ENCODE data around the gene THEM4. TPM values are rescaled to one million over a fixed set of nuclear protein-coding genes. Genes with fewer than 3 reads are reported as not detected.
A peak's percentile ranks its signal among the peaks of the same experiment; 100 is the strongest.
"Not testable (repeated sequence)": the region's sequence is repeated elsewhere in the genome, so short reads cannot be mapped to it uniquely, and the experiment has no call there.

THEM4 gene
- total RNA-seq, 1 experiment from 2014 or later = 9.5 TPM

- peak; percentile 39 for DNase-seq (ENCODE audit: low spot score)
Observed at GRCh38 chr1:151935154-151935553, 25.8 kb upstream of the THEM4 start.

DNA sequence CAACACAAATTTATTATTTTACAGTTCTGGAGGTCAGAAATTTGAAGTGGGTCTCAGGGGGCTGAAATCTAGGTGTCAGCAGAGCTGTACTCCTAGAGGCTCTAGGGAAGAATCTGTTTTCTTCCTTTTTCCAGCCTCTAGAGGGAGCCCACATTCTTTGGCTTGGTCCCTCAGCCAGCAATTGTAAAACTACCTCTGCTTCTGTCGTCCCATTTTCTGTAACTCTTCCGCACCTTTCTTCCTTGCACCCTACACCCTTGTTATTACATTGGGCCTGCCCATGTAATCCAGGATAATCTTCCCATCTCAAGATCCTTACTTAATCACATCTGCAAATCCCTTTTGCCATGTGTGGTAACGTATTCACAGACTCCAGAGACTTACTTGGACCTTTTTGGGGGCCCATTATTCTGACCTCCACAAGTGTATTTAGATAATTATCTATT, 24.8 kb upstream of the THEM4 start:
- DNase-seq (ENCODE audit: low spot score) = peak; percentile 75

GRCh38 chr1:151924691-151925587, 15.6 kb upstream of the THEM4 start:
- DNase-seq (ENCODE audit: low spot score) = no peak

DNA sequence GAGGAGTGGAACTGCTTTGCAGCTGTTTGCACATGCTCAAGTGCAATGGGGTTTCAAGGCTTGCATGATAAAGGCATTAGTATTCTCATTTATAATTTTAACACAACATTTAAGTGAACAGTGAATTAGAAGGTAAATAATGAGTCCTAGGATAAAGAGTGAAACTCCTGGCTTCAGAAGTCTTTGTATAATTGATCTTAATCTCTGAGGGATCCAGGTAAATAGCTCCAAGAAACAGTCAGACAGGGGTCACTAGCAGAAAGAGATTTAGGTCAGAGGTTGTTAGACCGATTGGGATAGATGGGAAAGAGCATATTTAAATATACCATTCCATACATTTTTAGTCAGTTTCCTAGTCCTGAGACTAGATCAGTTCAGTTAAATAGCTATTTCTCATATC, 14.1 kb upstream of the THEM4 start:
- DNase-seq (ENCODE audit: low spot score) = no peak

- no peak for DNase-seq (ENCODE audit: low spot score)
Observed at GRCh38 chr1:151920149-151920548, 10.8 kb upstream of the THEM4 start.

DNA sequence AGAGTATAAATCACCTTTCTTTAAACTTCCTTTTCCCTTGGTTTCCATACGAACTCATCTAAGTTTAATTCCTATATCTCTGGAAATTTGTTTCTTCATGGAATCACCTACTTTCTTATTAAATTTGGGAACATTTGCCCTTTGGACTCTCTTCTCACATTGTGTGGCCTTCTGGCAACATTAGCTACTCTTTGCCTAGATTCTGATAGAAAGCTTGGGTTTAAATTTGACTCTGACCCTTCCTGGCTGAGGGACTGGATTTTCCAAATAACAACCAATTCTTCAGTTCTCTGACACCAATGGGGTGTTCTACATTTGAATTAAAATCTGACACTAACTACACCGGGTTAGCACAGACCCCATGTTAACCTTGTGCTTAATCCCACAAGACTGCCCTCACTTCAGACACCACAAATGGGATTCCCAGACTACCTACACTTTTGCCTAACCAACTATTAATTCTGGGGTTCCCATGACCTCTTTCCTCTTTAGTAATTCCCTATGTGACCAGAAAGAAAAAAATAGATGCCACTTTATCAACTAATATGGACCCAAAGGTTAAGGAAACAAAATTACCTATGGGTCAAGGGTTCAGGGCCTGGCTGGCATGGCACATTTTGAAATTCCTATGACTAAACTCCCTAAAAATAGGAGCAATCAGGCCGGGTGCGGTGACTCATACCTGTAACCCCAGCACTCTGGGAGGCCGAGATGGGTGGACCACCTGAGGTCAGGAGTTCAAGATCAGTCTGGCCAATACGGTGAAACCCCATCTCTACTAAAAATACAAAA, 9.7 kb upstream of the THEM4 start:
- no peak for DNase-seq (ENCODE audit: low spot score)

DNA sequence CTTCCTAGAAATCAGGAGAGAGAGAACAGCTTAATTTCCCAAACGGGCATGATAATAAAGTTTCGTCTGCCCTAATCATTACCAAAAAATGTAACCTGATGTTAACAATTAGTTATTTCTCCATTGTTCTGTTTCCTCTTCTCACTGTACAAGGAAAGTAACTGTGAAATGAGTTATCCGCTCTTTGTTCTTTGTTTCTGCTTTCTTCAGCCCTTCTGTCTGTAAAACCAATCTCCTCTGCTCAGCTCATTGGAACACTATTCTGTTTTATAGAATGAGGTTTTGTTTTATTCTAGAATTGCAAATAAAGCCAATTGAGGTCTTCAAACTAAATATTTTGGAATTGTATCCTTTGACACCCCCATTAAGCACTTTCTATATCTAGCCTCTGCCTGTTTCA, 8.8 kb upstream of the THEM4 start:
- no peak for DNase-seq (ENCODE audit: low spot score)

DNA sequence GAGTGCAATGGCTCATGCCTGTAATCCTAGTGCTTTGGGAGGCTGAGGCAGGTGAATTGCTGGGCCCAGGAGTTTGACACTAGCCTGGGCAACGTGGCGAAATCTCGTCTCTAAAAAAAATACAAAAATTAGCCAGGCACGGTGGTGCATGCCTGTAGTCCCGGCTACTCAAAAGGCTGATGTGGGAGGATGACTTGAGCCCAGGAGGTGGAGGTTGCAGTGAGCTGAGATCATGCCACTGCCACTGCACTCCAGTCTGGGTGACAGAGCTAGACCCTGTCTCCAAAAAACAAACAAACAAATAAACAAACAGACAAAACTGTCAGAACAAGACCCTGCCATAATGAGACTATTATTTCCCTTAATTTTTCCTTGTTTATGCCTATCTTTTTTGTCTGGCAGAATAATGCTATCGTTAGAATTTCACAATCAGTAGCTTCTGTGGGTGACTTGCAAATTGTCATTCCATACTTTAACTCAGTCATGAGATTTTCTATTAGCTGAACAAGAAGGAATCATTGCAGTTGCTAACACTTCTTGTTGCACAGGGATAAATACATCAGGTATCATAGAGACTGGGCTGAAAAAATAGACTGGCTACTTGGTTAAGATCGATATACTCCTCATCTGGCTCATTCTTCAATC, 7.5 kb upstream of the THEM4 start:
- DNase-seq (ENCODE audit: low spot score) = no peak

DNA sequence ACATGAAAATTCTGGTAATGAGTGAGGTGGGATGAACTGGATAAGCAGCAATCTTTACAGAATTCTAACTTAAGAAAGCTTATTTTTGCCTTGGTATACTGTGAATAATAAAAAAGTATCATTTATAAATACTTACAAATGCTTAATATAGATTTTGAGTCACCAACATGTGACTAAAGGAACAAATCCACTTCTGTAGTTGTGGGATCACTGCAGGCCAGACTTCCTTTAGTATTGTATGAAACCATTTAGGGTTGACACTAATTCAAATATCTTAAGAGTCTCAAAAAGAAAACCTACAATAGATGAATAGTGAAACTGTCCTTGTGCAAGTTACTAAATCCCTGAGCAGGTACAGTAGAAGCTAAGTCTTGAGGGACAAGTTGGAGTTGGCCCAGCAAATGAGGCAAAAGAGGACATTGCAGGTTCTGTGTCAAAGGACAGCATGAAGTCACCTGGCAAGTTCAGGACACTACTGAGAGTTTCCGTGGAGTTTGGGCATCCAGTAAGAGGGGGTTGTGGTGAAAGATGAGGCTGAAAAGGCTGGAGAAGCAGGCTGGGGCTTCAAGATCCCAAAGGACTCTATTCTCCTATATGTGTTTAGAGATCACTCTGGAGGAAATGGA, 5.9 kb upstream of the THEM4 start:
- no peak for DNase-seq (ENCODE audit: low spot score)

DNA sequence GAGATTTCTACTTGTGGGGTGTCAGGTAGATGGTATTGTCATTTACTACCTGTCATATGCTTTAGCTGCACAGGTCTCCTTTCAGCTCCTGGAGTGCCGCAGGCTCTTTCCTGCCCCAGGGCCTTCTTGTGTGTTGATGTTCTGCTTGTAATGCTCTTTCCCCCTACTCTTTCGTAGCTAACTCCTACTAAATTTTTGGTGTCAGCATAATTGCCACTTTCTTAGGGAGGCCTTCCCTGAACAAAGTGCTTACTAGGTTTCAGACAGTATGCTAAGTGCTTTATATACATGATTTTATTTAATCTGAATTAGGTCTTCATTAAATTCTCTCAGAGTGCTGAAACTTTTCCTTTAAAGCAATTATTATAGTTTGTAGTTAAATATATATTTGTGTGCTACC, 4.8 kb upstream of the THEM4 start:
- DNase-seq (ENCODE audit: low spot score) = no peak

DNA sequence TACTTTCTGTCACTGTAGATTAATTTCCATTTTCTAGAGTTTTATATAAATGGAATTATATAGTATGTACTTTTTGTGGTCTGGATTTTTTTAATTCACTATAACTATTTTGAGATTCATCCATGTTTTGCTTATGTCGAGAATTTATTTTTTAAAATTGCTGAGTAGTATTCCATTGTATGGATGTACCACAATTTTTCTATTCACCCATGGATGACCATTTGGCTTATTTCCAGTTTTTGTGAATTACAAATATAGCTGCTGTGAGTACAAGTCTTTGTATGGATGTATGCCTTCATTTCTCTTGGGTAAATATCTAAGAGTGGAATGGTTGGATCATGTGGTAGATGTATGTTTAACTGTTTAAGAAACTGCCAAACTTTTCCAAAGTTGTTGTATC, 3.7 kb upstream of the THEM4 start:
- no peak for DNase-seq (ENCODE audit: low spot score)

DNA sequence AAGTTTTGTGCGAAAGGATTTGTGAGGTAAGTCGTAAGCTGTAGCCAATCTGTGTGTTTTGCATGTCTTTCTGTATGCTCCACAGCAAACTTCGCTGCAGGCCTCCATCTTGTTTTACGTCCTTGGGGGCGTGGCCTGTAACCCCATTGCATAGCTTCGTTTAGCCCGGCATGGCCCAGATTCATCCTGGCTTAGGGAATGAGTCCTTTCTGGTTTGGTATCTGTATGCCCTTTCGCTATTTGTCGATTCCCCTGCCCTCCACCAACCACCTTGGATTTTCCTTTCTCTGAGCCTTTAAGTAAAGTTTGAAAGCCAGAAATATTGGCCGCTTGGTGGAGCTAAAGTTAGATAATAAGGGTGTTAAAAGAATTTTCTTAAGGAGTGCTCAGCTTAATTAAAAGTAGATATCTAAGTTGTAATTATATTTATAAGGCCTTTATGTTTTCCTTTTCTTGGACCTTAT, 1.1 kb downstream of the THEM4 start:
- no peak for DNase-seq (ENCODE audit: low spot score)

DNA sequence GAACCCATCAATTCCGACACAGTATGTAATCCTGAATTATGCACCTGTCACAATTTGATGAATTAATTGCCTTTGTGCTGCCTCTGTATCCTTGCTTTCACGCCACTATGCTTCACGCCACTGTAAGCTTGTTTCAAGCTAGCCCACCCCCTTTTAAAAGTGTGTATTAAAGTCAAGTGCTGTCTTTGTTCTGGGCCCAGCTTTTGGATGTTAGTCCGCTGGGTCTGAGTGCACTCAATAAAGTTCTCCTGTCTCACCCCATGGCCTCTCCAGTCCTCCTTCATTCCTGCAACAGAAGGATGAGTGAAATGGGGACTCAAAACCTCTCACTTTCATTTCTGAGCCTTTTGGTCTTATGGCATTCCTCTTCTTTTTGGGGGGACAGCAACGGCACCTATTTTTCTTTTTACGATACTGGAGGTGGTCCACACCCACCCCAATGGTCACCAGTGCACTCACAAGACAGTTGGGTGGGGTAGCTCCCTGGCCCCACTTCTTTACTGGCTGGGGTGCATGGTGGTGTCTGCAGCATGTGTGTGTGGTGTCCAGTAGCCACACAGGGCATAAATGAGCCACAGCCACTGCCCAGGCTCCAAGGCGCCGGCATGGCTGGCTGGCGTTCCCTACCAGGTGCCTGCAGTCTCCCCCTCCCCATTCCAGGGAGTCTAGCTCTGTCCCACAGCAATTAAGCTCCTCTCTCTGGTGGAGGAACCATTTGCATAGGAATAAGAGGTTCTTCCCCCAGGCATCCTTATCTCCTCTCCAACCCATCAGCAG, 1.8 kb downstream of the THEM4 start:
- DNase-seq (ENCODE audit: low spot score) = no peak

DNA sequence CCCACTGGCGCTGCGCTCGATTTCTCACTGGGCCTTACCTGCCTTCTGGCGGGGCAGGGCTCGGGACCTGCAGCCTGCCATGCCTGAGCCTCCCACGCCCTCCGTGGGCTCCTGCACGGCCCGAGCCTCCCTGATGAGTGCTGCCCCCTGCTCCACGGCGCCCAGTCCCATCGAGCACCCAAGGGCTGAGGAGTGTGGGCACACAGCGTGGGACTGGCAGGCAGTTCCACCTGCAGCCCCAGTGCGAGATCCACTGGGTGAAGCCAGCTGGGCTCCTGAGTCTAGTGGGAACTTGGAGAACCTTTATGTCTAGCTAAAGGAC, 3.0 kb downstream of the THEM4 start:
- not testable (repeated sequence) for DNase-seq (ENCODE audit: low spot score)

- not testable (repeated sequence) for DNase-seq (ENCODE audit: low spot score)
Observed at GRCh38 chr1:151905443-151906323, 3.6 kb downstream of the THEM4 start.

DNA sequence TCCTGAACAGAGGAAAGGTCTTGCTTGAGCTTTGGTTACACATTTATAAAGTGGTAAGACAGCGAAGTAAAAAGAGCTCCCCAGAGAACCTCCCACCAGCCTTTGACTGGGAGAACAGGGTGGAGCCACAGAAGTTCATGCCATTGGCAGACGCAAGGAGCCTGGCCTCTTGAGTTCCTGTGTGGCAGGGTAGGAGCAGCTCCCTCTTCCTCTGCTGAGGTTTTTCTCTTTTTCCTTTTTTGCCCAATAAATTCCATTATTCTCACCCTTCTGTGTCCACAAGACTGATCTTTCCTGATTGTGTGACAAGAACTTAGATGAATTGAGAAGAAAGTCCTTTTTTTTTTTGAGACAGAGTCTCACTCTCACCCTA, 4.3 kb downstream of the THEM4 start:
- DNase-seq (ENCODE audit: low spot score) = no peak

- DNase-seq (ENCODE audit: low spot score) = no peak
Observed at GRCh38 chr1:151902858-151903257, 6.5 kb downstream of the THEM4 start.

- DNase-seq (ENCODE audit: low spot score) = not testable (repeated sequence)
Observed at GRCh38 chr1:151900804-151901203, 8.5 kb downstream of the THEM4 start.

DNA sequence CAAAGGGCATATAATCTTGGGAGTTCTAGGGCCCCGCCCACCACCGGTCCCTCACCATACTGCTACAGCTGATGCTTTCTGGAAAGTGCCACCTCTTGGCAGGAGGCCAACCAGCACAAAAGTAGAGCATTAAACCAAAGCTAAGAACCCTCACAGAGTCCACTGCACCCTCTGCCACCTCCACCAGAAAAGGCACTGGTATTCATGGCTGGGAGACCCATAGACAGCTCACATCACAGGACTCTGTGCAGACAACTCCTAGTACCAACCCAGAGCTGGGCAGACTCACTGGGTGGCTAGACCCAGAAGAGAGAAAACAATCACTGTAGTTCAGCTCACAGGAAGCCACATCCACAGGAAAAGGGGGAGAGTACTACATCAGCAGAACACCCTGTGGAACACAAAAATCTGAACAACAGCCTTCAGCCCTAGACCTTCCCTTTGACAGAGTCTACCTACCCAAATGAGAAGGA, 10.8 kb downstream of the THEM4 start:
- DNase-seq (ENCODE audit: low spot score) = no peak

GRCh38 chr1:151897991-151898431, 11.3 kb downstream of the THEM4 start:
- no peak for DNase-seq (ENCODE audit: low spot score)

All from A172 (cell line).